WI38 (cell line): ENCODE measurements around the gene LEMD1.

Experiments
- H3K4me3 ChIP-seq: 2 replicates; pipeline ENCODE4 v1.5.1; 2011; ENCODE audit warnings: low read depth, mild to moderate bottlenecking, control low read depth, low read length
- TF ChIP-seq, protein P1 (sequence below): IDR thresholded peaks from 2 replicates; pipeline ENCODE4 v1.5.1; 2012; ENCODE audit warnings: low read depth, mild to moderate bottlenecking, control low read depth, low read length

LEMD1 gene

DNA sequence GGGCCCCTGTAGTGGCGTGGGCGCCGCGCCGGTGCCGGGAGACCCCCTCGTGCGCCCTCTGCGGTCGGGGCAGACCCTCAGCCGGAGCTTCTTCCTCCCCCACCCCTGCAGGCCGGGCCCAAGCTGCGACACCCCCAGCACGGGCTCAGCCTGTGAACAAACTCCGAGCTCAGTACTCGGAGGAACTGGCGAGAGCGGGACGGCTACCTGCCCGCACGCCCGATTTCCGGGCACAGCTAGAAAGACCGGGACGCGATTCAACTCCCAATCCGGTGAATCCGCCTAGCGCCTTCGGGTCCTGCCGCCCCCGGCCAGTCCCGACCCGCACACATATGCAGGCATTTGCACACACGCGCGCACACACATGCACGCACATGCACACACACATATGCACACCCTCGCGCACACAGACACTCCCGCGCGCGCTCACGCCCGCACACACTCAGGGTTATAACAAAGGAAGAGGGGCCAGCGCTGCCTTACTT lies 34.6 kb upstream of the LEMD1 start:
- TF ChIP-seq, protein P1, sequence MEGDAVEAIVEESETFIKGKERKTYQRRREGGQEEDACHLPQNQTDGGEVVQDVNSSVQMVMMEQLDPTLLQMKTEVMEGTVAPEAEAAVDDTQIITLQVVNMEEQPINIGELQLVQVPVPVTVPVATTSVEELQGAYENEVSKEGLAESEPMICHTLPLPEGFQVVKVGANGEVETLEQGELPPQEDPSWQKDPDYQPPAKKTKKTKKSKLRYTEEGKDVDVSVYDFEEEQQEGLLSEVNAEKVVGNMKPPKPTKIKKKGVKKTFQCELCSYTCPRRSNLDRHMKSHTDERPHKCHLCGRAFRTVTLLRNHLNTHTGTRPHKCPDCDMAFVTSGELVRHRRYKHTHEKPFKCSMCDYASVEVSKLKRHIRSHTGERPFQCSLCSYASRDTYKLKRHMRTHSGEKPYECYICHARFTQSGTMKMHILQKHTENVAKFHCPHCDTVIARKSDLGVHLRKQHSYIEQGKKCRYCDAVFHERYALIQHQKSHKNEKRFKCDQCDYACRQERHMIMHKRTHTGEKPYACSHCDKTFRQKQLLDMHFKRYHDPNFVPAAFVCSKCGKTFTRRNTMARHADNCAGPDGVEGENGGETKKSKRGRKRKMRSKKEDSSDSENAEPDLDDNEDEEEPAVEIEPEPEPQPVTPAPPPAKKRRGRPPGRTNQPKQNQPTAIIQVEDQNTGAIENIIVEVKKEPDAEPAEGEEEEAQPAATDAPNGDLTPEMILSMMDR = no peak
- H3K4me3 ChIP-seq = no peak overlapping the region

DNA sequence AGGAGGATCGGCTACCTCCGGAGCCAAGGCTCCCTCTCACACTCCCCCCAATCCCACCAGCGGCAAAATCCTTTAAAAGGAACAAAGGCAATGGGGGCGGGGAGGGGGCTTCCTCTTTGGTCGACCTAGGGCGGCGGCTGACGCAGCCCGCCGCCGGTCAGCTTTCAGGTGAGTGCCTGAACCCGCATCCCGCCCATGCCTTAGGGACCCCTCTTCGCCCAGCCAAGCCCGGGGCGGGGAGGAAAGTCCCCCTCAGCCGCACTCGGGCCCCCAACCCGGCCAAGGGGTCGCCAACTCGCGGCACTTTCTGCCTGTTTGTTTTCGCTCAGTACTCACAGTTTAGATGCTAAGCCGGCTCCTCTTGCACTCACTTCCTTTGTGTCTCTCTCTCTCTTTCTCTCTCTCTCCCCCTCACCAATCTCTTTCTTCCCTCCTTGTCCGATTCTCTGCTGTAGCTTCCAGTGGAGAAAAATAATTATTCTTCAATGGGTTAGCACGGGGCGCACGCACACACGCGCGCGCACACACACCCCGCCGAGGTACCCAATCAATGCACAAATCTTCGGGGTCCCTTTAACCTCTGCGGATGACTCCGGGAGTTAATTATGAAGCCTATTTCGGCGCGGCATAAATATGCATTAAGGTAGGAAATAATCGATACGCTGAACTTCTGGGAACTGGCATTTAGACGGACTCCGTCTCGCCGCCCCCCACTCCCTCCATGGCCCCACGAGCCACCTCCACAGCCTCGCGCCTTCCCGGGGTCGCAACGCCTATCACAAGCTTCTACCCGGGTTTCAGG lies 33.9 kb upstream of the LEMD1 start, which contains the start of gene BLACAT1:
BLACAT1 (minus strand) TSS at position 465 of the 802 bp plus-strand sequence.
- H3K4me3 ChIP-seq = no peak within 1 kb of the TSS
- TF ChIP-seq, protein P1 = no peak

DNA sequence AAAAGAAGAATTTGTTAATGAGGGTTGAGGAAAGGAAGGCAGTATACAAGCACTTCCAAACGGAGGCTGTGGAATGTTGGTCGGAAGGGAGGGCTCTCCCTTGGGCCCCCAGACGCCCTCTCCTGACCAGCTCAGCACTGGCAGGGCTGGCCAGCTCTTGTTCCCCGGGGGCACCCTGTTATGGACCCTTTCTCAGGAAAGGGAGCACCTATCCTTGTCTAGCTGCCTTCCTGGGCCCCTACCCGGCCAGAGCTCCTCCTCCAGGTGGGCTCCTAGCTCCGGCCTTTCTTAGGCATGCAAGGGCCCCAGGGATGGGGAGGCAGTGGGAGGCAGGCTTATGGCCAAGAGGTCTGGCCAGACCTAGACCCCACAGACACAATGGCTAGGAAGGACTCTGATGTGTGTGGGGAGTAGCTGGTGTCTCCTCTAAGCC lies 33.1 kb upstream of the LEMD1 start:
- H3K4me3 ChIP-seq = no peak overlapping the region
- TF ChIP-seq, protein P1 = no peak

DNA sequence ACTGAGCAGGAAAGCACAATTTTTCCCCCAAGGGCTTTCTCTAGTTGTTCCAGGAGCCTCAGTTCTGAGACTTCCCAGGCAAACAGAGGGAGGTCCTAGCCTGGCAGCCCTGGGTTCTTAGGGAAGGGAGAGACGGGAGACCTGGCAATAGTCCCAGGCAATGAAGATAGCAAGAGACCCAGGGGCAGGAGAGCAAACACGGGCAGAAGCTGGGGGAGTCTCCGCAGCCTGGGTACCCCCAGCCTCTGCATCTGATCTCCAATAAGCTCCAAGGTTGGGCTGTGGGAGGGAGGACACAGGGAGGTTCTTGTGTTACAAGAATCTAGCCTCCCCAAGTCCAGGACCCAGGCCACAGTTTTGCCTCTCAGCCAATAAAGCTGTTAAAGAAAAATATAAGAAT lies 31.6 kb upstream of the LEMD1 start:
- TF ChIP-seq, protein P1 = no peak
- H3K4me3 ChIP-seq = no peak overlapping the region

DNA sequence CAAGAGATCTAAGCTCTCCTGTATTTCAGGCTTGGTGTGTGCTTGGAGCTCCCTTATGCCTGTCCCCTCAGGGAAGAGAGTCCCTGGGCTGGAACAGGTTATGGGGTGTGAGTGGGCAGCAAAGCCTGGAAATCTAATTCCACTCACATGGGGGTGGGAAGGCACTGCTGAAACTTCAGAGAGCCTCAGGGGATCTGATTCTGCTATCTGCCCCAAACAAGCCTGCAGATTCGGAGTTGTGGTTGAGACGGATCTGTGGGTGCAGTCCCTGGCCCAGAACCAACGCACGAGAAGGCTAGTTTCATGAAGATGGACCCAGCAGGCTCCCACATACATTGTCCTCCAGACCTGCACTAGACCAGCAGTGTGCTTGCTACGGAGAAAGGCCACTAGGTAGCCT lies 31.1 kb upstream of the LEMD1 start:
- H3K4me3 ChIP-seq = no peak overlapping the region
- TF ChIP-seq, protein P1 = no peak

DNA sequence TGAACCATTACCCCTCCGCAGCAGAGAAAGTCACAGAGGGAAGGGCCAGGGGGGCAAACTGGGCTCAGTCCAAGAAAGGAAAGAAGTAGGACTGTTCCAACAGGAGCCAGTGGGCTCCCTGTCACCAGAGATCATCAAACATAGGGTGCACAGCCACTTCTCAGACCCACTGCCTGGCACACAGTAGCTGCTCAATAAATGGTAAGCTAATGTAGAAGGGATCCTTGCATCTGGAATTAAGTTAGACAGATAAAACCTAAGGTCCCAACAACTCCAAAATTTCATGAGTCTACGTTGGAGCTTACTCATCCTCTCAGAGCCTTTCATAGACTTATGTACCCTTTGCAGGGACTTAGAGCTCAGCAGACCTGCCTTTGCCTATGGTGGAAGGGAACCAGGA lies 30.5 kb upstream of the LEMD1 start:
- TF ChIP-seq, protein P1 = no peak
- H3K4me3 ChIP-seq = no peak overlapping the region

DNA sequence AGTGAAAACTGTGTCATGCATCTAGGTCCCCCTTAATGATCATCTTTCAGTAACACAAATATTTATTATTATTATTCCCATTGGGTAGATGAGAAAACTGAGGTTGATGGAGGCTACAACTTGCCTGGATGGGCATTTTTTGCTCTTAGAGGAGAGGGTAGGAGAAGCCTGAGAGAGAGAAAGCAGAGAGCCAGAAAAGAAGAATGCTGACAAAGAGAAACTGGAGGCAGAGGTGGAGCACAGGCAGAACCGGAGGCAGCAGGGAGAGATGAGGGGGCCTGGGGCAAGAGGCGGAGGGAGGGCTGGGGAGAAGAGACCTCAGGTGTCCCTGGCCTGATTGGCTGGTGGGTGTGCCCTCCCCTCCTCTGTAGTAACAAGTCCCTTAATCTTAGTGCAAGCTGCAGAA lies 29.9 kb upstream of the LEMD1 start:
- H3K4me3 ChIP-seq = no peak overlapping the region
- TF ChIP-seq, protein P1 = no peak
